Trophoblast cell (in vitro differentiated cells and primary cell): ENCODE results near the gene FABP1.
A peak's percentile ranks its signal among the peaks of the same experiment; 100 is the strongest.

Source experiments
- DNase-seq, 2 donors: peaks; one replicate each; pipeline ENCODE4 v3.0.0-alpha.2; 2016
- H2AFZ ChIP-seq: 2 replicates; pipeline ENCODE4 v1.6.1; 2013; ENCODE audit warnings: low read length, moderate library complexity, mild to moderate bottlenecking; ENCODE audit not compliant: insufficient read depth, poor library complexity
- H2AK5ac ChIP-seq: 2 replicates; pipeline ENCODE4 v1.6.1; 2013; ENCODE audit warnings: mild to moderate bottlenecking, low read length
- H2BK120ac ChIP-seq: 2 replicates; pipeline ENCODE4 v1.6.1; 2013; ENCODE audit warnings: low read length, mild to moderate bottlenecking, moderate library complexity; ENCODE audit not compliant: insufficient read depth, poor library complexity
- H2BK12ac ChIP-seq: 2 replicates; pipeline ENCODE4 v1.6.1; 2013; ENCODE audit warnings: mild to moderate bottlenecking, low read length, moderate library complexity
- H2BK5ac ChIP-seq: 2 replicates; pipeline ENCODE4 v1.6.1; 2013; ENCODE audit warnings: low read length, low read depth, moderate library complexity, mild to moderate bottlenecking; ENCODE audit not compliant: poor library complexity
- H3K14ac ChIP-seq: 2 replicates; pipeline ENCODE4 v1.6.1; 2013; ENCODE audit warnings: mild to moderate bottlenecking, low read length
- H3K18ac ChIP-seq: 2 replicates; pipeline ENCODE4 v1.6.1; 2013; ENCODE audit warnings: mild to moderate bottlenecking, low read length
- H3K23ac ChIP-seq: 2 replicates; pipeline ENCODE4 v1.6.1; 2013; ENCODE audit warnings: low read length
- H3K27ac ChIP-seq: 2 replicates; pipeline ENCODE4 v1.5.1; 2013; ENCODE audit warnings: low read depth, mild to moderate bottlenecking, inconsistent platforms, low read length, moderate library complexity
- H3K27me3 ChIP-seq: 2 replicates; pipeline ENCODE4 v1.6.1; 2013; ENCODE audit warnings: inconsistent platforms, mild to moderate bottlenecking, low read length, moderate library complexity; ENCODE audit not compliant: insufficient read depth
- H3K36me3 ChIP-seq, 2 experiments: 1 replicate in 1 of 2; 2 replicates in 1 of 2; pipeline ENCODE4 v1.6.1; 2013; ENCODE audit warnings: low read length in 2 of 2, mild to moderate bottlenecking in 2 of 2, moderate library complexity in 1 of 2; ENCODE audit not compliant: insufficient read depth in 2 of 2, control insufficient read depth in 1 of 2
- H3K4ac ChIP-seq: 2 replicates; pipeline ENCODE4 v1.6.1; 2013; ENCODE audit warnings: low read depth, mild to moderate bottlenecking, low read length, moderate library complexity
- H3K4me1 ChIP-seq, 2 experiments: 1 replicate in 1 of 2; 2 replicates in 1 of 2; pipeline ENCODE4 v1.6.1; 2013; ENCODE audit warnings: low read length in 2 of 2, mild to moderate bottlenecking in 2 of 2, moderate library complexity in 1 of 2; ENCODE audit not compliant: insufficient read depth in 2 of 2, control insufficient read depth in 1 of 2
- H3K4me2 ChIP-seq: 2 replicates; pipeline ENCODE4 v1.6.1; 2013; ENCODE audit warnings: inconsistent platforms, mild to moderate bottlenecking, low read length, moderate library complexity
- H3K4me3 ChIP-seq: 2 replicates; pipeline ENCODE4 v1.5.1; 2013; ENCODE audit warnings: mild to moderate bottlenecking, low read depth, low read length, inconsistent platforms
- H3K79me1 ChIP-seq: one replicate; pipeline ENCODE4 v1.6.1; 2013; ENCODE audit warnings: low read length
- H3K79me2 ChIP-seq: 2 replicates; pipeline ENCODE4 v1.6.1; 2013; ENCODE audit warnings: low read length, mild to moderate bottlenecking; ENCODE audit not compliant: control insufficient read depth, insufficient read depth, poor library complexity
- H3K9ac ChIP-seq: 2 replicates; pipeline ENCODE4 v1.6.1; 2013; ENCODE audit warnings: mild to moderate bottlenecking, low read length
- H3K9me3 ChIP-seq: 2 replicates; pipeline ENCODE4 v1.6.1; 2013; ENCODE audit warnings: low read depth, mild to moderate bottlenecking, control low read depth, inconsistent platforms, low read length; ENCODE audit not compliant: insufficient read depth
- H4K12ac ChIP-seq: 2 replicates; pipeline ENCODE4 v1.6.1; 2013; ENCODE audit warnings: low read depth, mild to moderate bottlenecking, low read length, moderate library complexity
- H4K8ac ChIP-seq: 2 replicates; pipeline ENCODE4 v1.6.1; 2013; ENCODE audit warnings: low read depth, mild to moderate bottlenecking, low read length, moderate library complexity
- H4K91ac ChIP-seq: one replicate; pipeline ENCODE4 v1.6.1; 2013; ENCODE audit warnings: low read depth, mild to moderate bottlenecking, low read length, moderate library complexity
- WGBS: extraction: QIAGEN DNeasy Blood & Tissue Kit; methylation state at CpG from one replicate; pipeline ENCODE4 v1.1.7; 2013; ENCODE audit warnings: missing lambda C conversion rate; ENCODE audit not compliant: insufficient read length, insufficient coverage; ENCODE audit errors: extremely low coverage; 5-methylcytosine and 5-hydroxymethylcytosine counted together

FABP1 gene

GRCh38 chr2:88117973-88118372, 9.9 kb downstream of the FABP1 start:
- Histone ChIP-seq H3K4me1 (no peaks in the 10 kb centered on the region), H3K9ac (no peak overlapping the region), H4K8ac (no peak overlapping the region), H3K27ac (no peak overlapping the region), H3K18ac (no peak overlapping the region), H2AK5ac (no peak overlapping the region), H3K14ac (no peak overlapping the region), H4K91ac (no peak overlapping the region), H3K27me3 (no peaks in the 10 kb centered on the region), H2BK120ac (no peak overlapping the region), H2BK5ac (no peak overlapping the region), H3K4me3 (no peak overlapping the region), H3K36me3 (no peaks in the 10 kb centered on the region), H4K12ac (no peak overlapping the region), H3K4me2 (no peak overlapping the region), H3K79me2 (no peaks in the 10 kb centered on the region), H3K23ac (no peak overlapping the region), H3K9me3 (no peaks in the 10 kb centered on the region), H3K79me1 (no peaks in the 10 kb centered on the region), H2BK12ac (no peak overlapping the region), H2AFZ (no peak overlapping the region), H3K4ac (no peak overlapping the region)
- DNase-seq = peak in 1 of 2 donors; percentile 22
- no CpG with 5 or more reads among the region's 4 CpGs for WGBS

- Histone ChIP-seq H3K36me3 (no peaks in the 10 kb centered on the region), H3K23ac (no peak overlapping the region), H4K91ac (no peak overlapping the region), H4K8ac (no peak overlapping the region), H2BK12ac (no peak overlapping the region), H3K4me3 (peak overlapping the region; percentile 37), H3K79me1 (no peaks in the 10 kb centered on the region), H3K9me3 (no peaks in the 10 kb centered on the region), H3K4me1 (no peaks in the 10 kb centered on the region), H2BK5ac (no peak overlapping the region), H2AK5ac (no peak overlapping the region), H3K4ac (no peak overlapping the region), H3K4me2 (no peak overlapping the region), H2AFZ (no peak overlapping the region), H4K12ac (no peak overlapping the region), H3K27ac (no peak overlapping the region), H2BK120ac (no peak overlapping the region), H3K18ac (no peak overlapping the region), H3K27me3 (no peaks in the 10 kb centered on the region), H3K14ac (no peak overlapping the region), H3K9ac (no peak overlapping the region), H3K79me2 (no peaks in the 10 kb centered on the region)
- no CpG with 5 or more reads among the region's 18 CpGs for WGBS
- DNase-seq = no peak
These were observed 11.0 kb downstream of the FABP1 start for GRCh38 chr2:88116669-88117432.

- Histone ChIP-seq H3K79me1 (no peaks in the 10 kb centered on the region), H3K4me3 (no peak overlapping the region), H2BK120ac (no peak overlapping the region), H2BK5ac (no peak overlapping the region), H3K18ac (no peak overlapping the region), H3K4me1 (no peaks in the 10 kb centered on the region), H2AFZ (no peak overlapping the region), H2BK12ac (no peak overlapping the region), H3K14ac (no peak overlapping the region), H3K9me3 (no peaks in the 10 kb centered on the region), H4K91ac (no peak overlapping the region), H3K79me2 (no peaks in the 10 kb centered on the region), H3K27me3 (no peaks in the 10 kb centered on the region), H3K4me2 (no peak overlapping the region), H3K9ac (no peak overlapping the region), H3K27ac (no peak overlapping the region), H2AK5ac (no peak overlapping the region), H3K4ac (no peak overlapping the region), H4K12ac (no peak overlapping the region), H3K23ac (no peak overlapping the region), H4K8ac (no peak overlapping the region), H3K36me3 (no peaks in the 10 kb centered on the region)
- WGBS = no CpG with 5 or more reads among the region's 10 CpGs
- no peak for DNase-seq
These were observed 11.9 kb downstream of the FABP1 start for GRCh38 chr2:88115825-88116518.

GRCh38 chr2:88114889-88115288, 13.0 kb downstream of the FABP1 start:
- Histone ChIP-seq H2AK5ac (no peak overlapping the region), H3K4me2 (no peak overlapping the region), H2BK12ac (no peak overlapping the region), H2BK120ac (no peak overlapping the region), H3K36me3 (peaks cover 0 to 2% of the 10 kb centered on the region in 2 experiments), H3K18ac (no peak overlapping the region), H3K4me1 (no peaks in the 10 kb centered on the region), H4K91ac (no peak overlapping the region), H4K12ac (no peak overlapping the region), H3K23ac (no peak overlapping the region), H3K4me3 (no peak overlapping the region), H3K79me2 (no peaks in the 10 kb centered on the region), H4K8ac (no peak overlapping the region), H3K4ac (no peak overlapping the region), H3K27me3 (no peaks in the 10 kb centered on the region), H2BK5ac (no peak overlapping the region), H3K9me3 (no peaks in the 10 kb centered on the region), H3K9ac (no peak overlapping the region), H3K14ac (no peak overlapping the region), H3K79me1 (no peaks in the 10 kb centered on the region), H2AFZ (no peak overlapping the region), H3K27ac (no peak overlapping the region)
- DNase-seq = no peak
- no CpG with 5 or more reads among the region's 5 CpGs for WGBS
